ENCODE measurements around the gene GOLGA2. TPM values are rescaled to one million over a fixed set of nuclear protein-coding genes. Genes with fewer than 3 reads are reported as not detected.
A peak's percentile ranks its signal among the peaks of the same experiment; 100 is the strongest.

Gene GOLGA2
- polyA plus RNA-seq, 6 donors from 2014 or later: 4.6 to 10.3 (median 8.1) TPM

GRCh38 chr9:128309551-128309950, 33.7 kb upstream of the GOLGA2 start:
- Mint-ChIP-seq H3K27ac (no peak overlapping the region), H3K27me3 (no peaks in the 10 kb centered on the region), H3K4me3 (peak overlapping the region in 1 of 8 donors; percentile 44), H3K4me1 (no peaks in the 10 kb centered on the region), H3K36me3 (peaks cover 5 to 15% of the 10 kb centered on the region in 2 donors), H3K9me3 (no peaks in the 10 kb centered on the region)
- ATAC-seq (ENCODE audit: low read depth in 2 of 2): no peak
- DNase-seq: no peak

- DNase-seq (no peak), ATAC-seq (ENCODE audit: low read depth in 2 of 2) (no peak)
- Mint-ChIP-seq H3K36me3 (peaks cover 5 to 8% of the 10 kb centered on the region in 2 donors), H3K27ac (peak overlapping the region in 1 of 6 donors; percentile 17), H3K4me1 (no peaks in the 10 kb centered on the region), H3K9me3 (no peaks in the 10 kb centered on the region), H3K27me3 (no peaks in the 10 kb centered on the region), H3K4me3 (no peak overlapping the region)
These were observed 29.1 kb upstream of the GOLGA2 start for GRCh38 chr9:128304971-128305288.

DNA sequence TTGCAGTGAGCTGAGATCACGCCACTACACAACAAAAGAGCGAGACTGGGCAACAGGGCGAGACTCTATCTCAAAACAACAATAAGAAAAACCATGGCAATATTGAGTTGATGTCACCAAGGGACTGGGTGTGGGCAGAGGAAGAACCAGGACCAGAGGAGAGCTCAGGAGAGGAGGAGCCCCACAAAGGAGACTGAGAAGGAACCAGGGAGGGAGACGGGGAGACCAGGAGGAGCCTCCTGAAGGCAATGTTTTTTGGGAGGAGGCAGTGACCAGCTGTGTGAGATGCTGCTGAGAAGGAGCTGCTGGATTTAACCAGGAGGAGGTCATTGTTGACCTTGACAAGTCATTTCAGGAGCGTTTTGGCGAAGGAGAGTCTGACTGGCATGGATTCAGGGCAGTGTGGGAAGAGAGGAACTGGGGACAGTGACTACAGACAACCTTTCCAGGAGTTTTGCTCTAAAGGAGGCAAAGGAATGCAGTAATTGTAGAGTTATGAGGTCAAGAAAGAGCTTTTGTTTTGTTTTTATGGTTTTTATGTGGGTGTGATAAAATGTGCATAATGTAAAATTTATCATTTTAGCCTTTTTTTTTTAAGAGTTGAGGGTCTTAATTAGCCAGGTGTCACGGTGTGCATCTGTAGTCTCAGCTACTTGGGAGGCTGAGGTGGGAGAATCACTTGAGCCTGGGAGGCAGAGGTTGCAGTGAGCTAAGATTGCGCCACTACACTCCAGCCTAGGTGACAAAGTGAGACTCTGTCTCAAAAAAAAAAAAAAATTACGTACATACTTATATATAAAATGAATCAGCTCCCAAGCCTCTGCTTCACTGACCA, 28.5 kb upstream of the GOLGA2 start:
- H3K27me3 Mint-ChIP-seq: no peaks in the 10 kb centered on the region
- H3K27ac Mint-ChIP-seq: peak overlapping the region in 3 of 6 donors; percentile 4 to 33 (median 17)
- H3K9me3 Mint-ChIP-seq: no peaks in the 10 kb centered on the region
- ATAC-seq (ENCODE audit: low read depth in 2 of 2): no peak
- H3K36me3 Mint-ChIP-seq: peaks cover 5 to 6% of the 10 kb centered on the region in 2 donors
- H3K4me1 Mint-ChIP-seq: no peaks in the 10 kb centered on the region
- H3K4me3 Mint-ChIP-seq: no peak overlapping the region
- no peak for DNase-seq

GRCh38 chr9:128298535-128299482, 23.0 kb upstream of the GOLGA2 start:
- Mint-ChIP-seq H3K27ac (no peak overlapping the region), H3K36me3 (no peaks in the 10 kb centered on the region), H3K4me3 (no peak overlapping the region), H3K4me1 (no peaks in the 10 kb centered on the region), H3K9me3 (no peaks in the 10 kb centered on the region), H3K27me3 (no peaks in the 10 kb centered on the region)
- no peak for ATAC-seq (ENCODE audit: low read depth in 2 of 2)
- DNase-seq: no peak

DNA sequence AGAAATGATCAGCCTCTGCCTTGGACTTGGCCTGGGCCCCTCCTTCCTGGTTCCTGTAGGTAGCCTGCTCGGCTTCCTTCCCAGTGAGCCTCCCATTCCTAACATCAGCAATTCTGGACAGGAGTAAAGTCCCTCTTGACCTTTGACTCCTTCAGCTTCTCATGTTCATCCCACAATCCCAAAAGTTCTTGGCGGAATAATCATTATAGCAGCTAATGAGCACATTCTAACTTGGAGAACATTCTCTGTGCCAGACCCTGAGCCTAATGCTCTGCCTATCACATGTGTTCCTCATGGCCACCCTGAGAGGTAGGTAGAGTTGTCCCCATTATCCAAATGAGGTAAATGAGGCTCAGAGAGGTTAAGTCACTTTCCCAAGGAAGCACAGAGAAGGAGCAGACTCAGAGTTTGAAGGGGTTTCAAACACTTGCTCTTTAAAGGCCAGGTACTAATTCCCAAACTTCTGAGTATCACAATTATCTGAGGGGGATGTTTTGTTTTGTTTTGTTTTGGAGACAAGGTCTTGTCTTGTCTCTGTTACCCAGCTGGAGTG, 21.5 kb upstream of the GOLGA2 start:
- H3K4me3 Mint-ChIP-seq: no peak overlapping the region
- H3K27me3 Mint-ChIP-seq: no peaks in the 10 kb centered on the region
- H3K36me3 Mint-ChIP-seq: no peaks in the 10 kb centered on the region
- H3K4me1 Mint-ChIP-seq: no peaks in the 10 kb centered on the region
- DNase-seq (no peak), ATAC-seq (ENCODE audit: low read depth in 2 of 2) (no peak)
- peak overlapping the region in 1 of 6 donors; percentile 36 for H3K27ac Mint-ChIP-seq
- no peaks in the 10 kb centered on the region for H3K9me3 Mint-ChIP-seq

- H3K27ac Mint-ChIP-seq: peak overlapping the region in 1 of 6 donors; percentile 70
- no peaks in the 10 kb centered on the region for H3K27me3 Mint-ChIP-seq
- H3K4me3 Mint-ChIP-seq: no peak overlapping the region
- no peak for DNase-seq
- ATAC-seq (ENCODE audit: low read depth in 2 of 2): no peak
- H3K9me3 Mint-ChIP-seq: no peaks in the 10 kb centered on the region
- no peaks in the 10 kb centered on the region for H3K4me1 Mint-ChIP-seq
- H3K36me3 Mint-ChIP-seq: no peaks in the 10 kb centered on the region
These were observed 20.8 kb upstream of the GOLGA2 start for GRCh38 chr9:128296340-128297220.

DNA sequence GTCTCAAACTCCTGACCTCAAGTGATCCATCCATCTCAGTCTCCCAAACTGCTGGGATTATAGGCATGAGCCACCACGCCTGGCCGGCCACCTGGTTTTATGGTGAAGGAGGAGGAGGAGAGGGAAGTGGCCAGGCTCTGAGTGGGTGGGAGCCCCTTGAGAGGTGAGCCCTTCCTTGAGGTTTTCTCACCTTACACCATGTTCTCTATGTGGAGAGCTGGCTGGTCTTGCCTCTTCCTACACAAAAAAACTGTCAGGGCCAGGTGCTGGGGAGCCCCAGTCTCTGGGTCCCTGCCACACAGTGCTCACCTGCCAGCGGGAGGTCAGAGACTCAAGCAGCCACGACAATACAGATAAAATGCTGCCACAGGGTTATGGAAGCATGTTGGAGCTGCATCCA, 18.3 kb upstream of the GOLGA2 start:
- no peak for ATAC-seq (ENCODE audit: low read depth in 2 of 2)
- Mint-ChIP-seq H3K4me1 (no peaks in the 10 kb centered on the region), H3K4me3 (no peak overlapping the region), H3K27me3 (no peaks in the 10 kb centered on the region), H3K9me3 (no peaks in the 10 kb centered on the region), H3K27ac (peak overlapping the region in 1 of 6 donors; percentile 85), H3K36me3 (no peaks in the 10 kb centered on the region)
- no peak for DNase-seq

- Mint-ChIP-seq H3K9me3 (no peaks in the 10 kb centered on the region), H3K36me3 (peaks cover 0 to 2% of the 10 kb centered on the region in 2 donors), H3K27ac (no peak overlapping the region), H3K4me3 (no peak overlapping the region), H3K27me3 (no peaks in the 10 kb centered on the region), H3K4me1 (no peaks in the 10 kb centered on the region)
- DNase-seq (no peak), ATAC-seq (ENCODE audit: low read depth in 2 of 2) (no peak)
These were observed 17.3 kb upstream of the GOLGA2 start for GRCh38 chr9:128293091-128293490.

- H3K27ac Mint-ChIP-seq: no peak overlapping the region
- no peaks in the 10 kb centered on the region for H3K4me1 Mint-ChIP-seq
- no peaks in the 10 kb centered on the region for H3K27me3 Mint-ChIP-seq
- H3K36me3 Mint-ChIP-seq: peaks cover 0 to 8% of the 10 kb centered on the region in 2 donors
- no peak for DNase-seq
- no peaks in the 10 kb centered on the region for H3K9me3 Mint-ChIP-seq
- no peak overlapping the region for H3K4me3 Mint-ChIP-seq
- ATAC-seq (ENCODE audit: low read depth in 2 of 2): no peak
These were observed 16.2 kb upstream of the GOLGA2 start for GRCh38 chr9:128292009-128292408.

DNA sequence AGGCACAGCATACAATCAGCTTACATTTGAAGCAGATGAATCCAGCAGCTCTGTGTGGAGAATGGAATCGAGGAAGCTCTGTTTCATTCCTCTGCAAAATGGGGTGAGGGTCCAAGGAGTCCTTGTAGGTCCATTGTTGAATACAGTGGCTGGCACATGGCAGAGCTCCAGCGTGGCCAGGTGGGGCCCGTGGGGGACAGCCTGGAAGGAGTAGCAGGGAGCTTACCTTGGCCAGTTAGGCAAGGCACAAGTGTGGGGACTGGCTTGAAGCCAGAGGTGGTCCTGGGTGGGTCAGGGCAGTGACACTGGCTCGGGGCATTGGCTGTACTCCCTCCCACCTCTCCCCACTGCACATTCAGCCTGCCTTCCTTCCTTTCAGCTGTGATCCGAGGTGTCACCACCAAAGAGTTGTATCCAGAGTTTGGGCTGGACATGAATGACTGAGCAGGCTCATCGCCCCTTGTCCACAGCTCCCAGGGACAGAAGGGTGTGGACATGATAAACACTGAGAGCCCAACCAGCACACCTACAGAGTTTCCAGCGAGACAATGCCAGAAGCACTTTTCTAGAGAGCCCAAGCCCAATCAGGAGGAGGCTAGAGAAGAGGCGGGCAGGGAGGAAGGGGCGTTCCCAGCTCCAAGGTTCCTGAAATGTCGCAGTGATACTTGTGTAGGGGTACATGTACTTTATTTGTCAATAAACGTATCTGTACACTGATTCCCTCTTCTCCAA, 12.6 kb upstream of the GOLGA2 start:
- Mint-ChIP-seq H3K4me3 (peak overlapping the region in 1 of 8 donors; percentile 11), H3K27me3 (no peaks in the 10 kb centered on the region), H3K4me1 (peaks cover 10 to 15% (median 11%) of the 10 kb centered on the region in 3 donors), H3K27ac (peak overlapping the region in 1 of 6 donors; percentile 78), H3K9me3 (no peaks in the 10 kb centered on the region), H3K36me3 (peaks cover 0 to 16% of the 10 kb centered on the region in 2 donors)
- ATAC-seq (ENCODE audit: low read depth in 2 of 2) (no peak), DNase-seq (no peak)

GRCh38 chr9:128286440-128286839, 10.6 kb upstream of the GOLGA2 start:
- no peak for ATAC-seq (ENCODE audit: low read depth in 2 of 2)
- no peaks in the 10 kb centered on the region for H3K27me3 Mint-ChIP-seq
- peaks cover 10 to 15% (median 11%) of the 10 kb centered on the region in 3 donors for H3K4me1 Mint-ChIP-seq
- no peak overlapping the region for H3K4me3 Mint-ChIP-seq
- peaks cover 0 to 16% of the 10 kb centered on the region in 2 donors for H3K36me3 Mint-ChIP-seq
- DNase-seq: no peak
- no peaks in the 10 kb centered on the region for H3K9me3 Mint-ChIP-seq
- H3K27ac Mint-ChIP-seq: no peak overlapping the region

- peaks cover 0 to 16% of the 10 kb centered on the region in 2 donors for H3K36me3 Mint-ChIP-seq
- H3K9me3 Mint-ChIP-seq: no peaks in the 10 kb centered on the region
- no peak overlapping the region for H3K4me3 Mint-ChIP-seq
- no peaks in the 10 kb centered on the region for H3K27me3 Mint-ChIP-seq
- H3K4me1 Mint-ChIP-seq: peaks cover 12 to 15% (median 13%) of the 10 kb centered on the region in 3 donors
- DNase-seq: peak; percentile 5
- peak overlapping the region in 3 of 6 donors; percentile 14 to 91 (median 53) for H3K27ac Mint-ChIP-seq
- ATAC-seq (ENCODE audit: low read depth in 2 of 2): peak; percentile 42 to 51
These were observed 9.4 kb upstream of the GOLGA2 start for GRCh38 chr9:128285033-128285784.
